Muscle layer of colon (tissue), 2 donors: Measurements from ENCODE around the gene DROSHA.
"Not testable (repeated sequence)": the region's sequence is repeated elsewhere in the genome, so short reads cannot be mapped to it uniquely, and the experiment has no call there.

Source experiments
- H3K27ac ChIP-seq: one replicate; pipeline ENCODE4 v1.7.0; 2013; ENCODE audit warnings: low read depth, mild to moderate bottlenecking, low read length, moderate library complexity
- H3K27me3 ChIP-seq, 2 donors: one replicate each; pipeline ENCODE4 v1.7.0; 2013; ENCODE audit warnings: low read length in 2 of 2, mild to moderate bottlenecking in 2 of 2; ENCODE audit not compliant: insufficient read depth in 2 of 2, control insufficient read depth in 1 of 2
- H3K36me3 ChIP-seq: one replicate; pipeline ENCODE4 v1.7.0; 2013; ENCODE audit warnings: mild to moderate bottlenecking, low read length; ENCODE audit not compliant: insufficient read depth
- H3K4me1 ChIP-seq: one replicate; pipeline ENCODE4 v1.7.0; 2013; ENCODE audit warnings: mild to moderate bottlenecking, low read length; ENCODE audit not compliant: insufficient read depth
- H3K4me3 ChIP-seq, 2 donors: one replicate each; pipeline ENCODE4 v1.7.0; 2013; ENCODE audit warnings: low read length in 2 of 2, low read depth in 1 of 2, mild to moderate bottlenecking in 1 of 2, moderate library complexity in 1 of 2
- H3K9ac ChIP-seq: one replicate; pipeline ENCODE4 v1.7.0; 2013; ENCODE audit warnings: low read length
- H3K9me3 ChIP-seq: one replicate; pipeline ENCODE4 v1.7.0; 2013; ENCODE audit warnings: mild to moderate bottlenecking, low read length
- donor health status: abdominal sarcoma.
- donor health status: Adenocarcinoma of cecum.

DROSHA gene

GRCh38 chr5:31531888-31532547 is at the start of gene DROSHA, which contains the start of gene C5orf22:
DROSHA (minus strand) TSS chr5:31532093; CDS start chr5:31529059, 3,034 bp downstream.
C5orf22 (plus strand) TSS chr5:31532301; CDS start chr5:31532393, 92 bp downstream.
- peak within 1 kb of the TSS; percentile 50 for H3K9ac ChIP-seq

GRCh38 chr5:31579558-31579957 is 47.7 kb upstream of the DROSHA start:
- H3K4me1 ChIP-seq = no peaks in the 10 kb centered on the region
- no peaks in the 10 kb centered on the region for H3K9me3 ChIP-seq
- no peak overlapping the region for H3K4me3 ChIP-seq
- H3K9ac ChIP-seq = no peak overlapping the region
- H3K27ac ChIP-seq = no peak overlapping the region
- no peaks in the 10 kb centered on the region for H3K27me3 ChIP-seq
- H3K36me3 ChIP-seq = no peaks in the 10 kb centered on the region

More at GRCh38 chr5:31531888-31532547, at the start of gene DROSHA, which contains the start of gene C5orf22:
- Histone ChIP-seq H3K4me3 (peak within 1 kb of the TSS; percentile 75 to 86), H3K36me3 (peaks cover 34% of the 10 kb centered on the region), H3K4me1 (peaks cover 22% of the 10 kb centered on the region), H3K27me3 (no peaks in the 10 kb centered on the region), H3K9me3 (no peaks in the 10 kb centered on the region), H3K27ac (peak within 1 kb of the TSS; percentile 71)

GRCh38 chr5:31577438-31577837 is 45.5 kb upstream of the DROSHA start:
- no peak overlapping the region for H3K27ac ChIP-seq
- no peaks in the 10 kb centered on the region for H3K36me3 ChIP-seq
- no peak overlapping the region for H3K9ac ChIP-seq
- no peaks in the 10 kb centered on the region for H3K27me3 ChIP-seq
- no peaks in the 10 kb centered on the region for H3K9me3 ChIP-seq
- no peaks in the 10 kb centered on the region for H3K4me1 ChIP-seq
- H3K4me3 ChIP-seq = no peak overlapping the region

- Histone ChIP-seq H3K36me3 (no peaks in the 10 kb centered on the region), H3K9me3 (no peaks in the 10 kb centered on the region), H3K4me3 (no peak overlapping the region), H3K27ac (no peak overlapping the region), H3K4me1 (no peaks in the 10 kb centered on the region), H3K27me3 (no peaks in the 10 kb centered on the region), H3K9ac (no peak overlapping the region)
These were observed 42.9 kb upstream of the DROSHA start for GRCh38 chr5:31574772-31575171.

- no peaks in the 10 kb centered on the region for H3K4me1 ChIP-seq
- no peaks in the 10 kb centered on the region for H3K36me3 ChIP-seq
- H3K4me3 ChIP-seq = no peak overlapping the region
- no peaks in the 10 kb centered on the region for H3K27me3 ChIP-seq
- no peak overlapping the region for H3K27ac ChIP-seq
- H3K9me3 ChIP-seq = no peaks in the 10 kb centered on the region
- no peak overlapping the region for H3K9ac ChIP-seq
These were observed 41.7 kb upstream of the DROSHA start for GRCh38 chr5:31573494-31574142.

- no peak overlapping the region for H3K27ac ChIP-seq
- no peak overlapping the region for H3K4me3 ChIP-seq
- no peaks in the 10 kb centered on the region for H3K9me3 ChIP-seq
- H3K9ac ChIP-seq = no peak overlapping the region
- no peaks in the 10 kb centered on the region for H3K27me3 ChIP-seq
- no peaks in the 10 kb centered on the region for H3K36me3 ChIP-seq
- H3K4me1 ChIP-seq = no peaks in the 10 kb centered on the region
These were observed 37.2 kb upstream of the DROSHA start for GRCh38 chr5:31569068-31569467.

GRCh38 chr5:31568302-31568835 is 36.5 kb upstream of the DROSHA start:
- H3K27ac ChIP-seq = no peak overlapping the region
- H3K4me1 ChIP-seq = peaks cover 2% of the 10 kb centered on the region
- no peaks in the 10 kb centered on the region for H3K9me3 ChIP-seq
- H3K36me3 ChIP-seq = no peaks in the 10 kb centered on the region
- H3K4me3 ChIP-seq = no peak overlapping the region
- H3K27me3 ChIP-seq = no peaks in the 10 kb centered on the region
- H3K9ac ChIP-seq = no peak overlapping the region

- not testable (repeated sequence) for H3K4me3 ChIP-seq, H3K9ac ChIP-seq, H3K27ac ChIP-seq, H3K36me3 ChIP-seq, H3K27me3 ChIP-seq, H3K9me3 ChIP-seq
- H3K4me1 ChIP-seq = peaks cover 16% of the 10 kb centered on the region
These were observed 34.5 kb upstream of the DROSHA start for GRCh38 chr5:31566362-31566761.

GRCh38 chr5:31563216-31563615 is 31.3 kb upstream of the DROSHA start:
- peaks cover 16% of the 10 kb centered on the region for H3K4me1 ChIP-seq
- no peaks in the 10 kb centered on the region for H3K27me3 ChIP-seq
- no peak overlapping the region for H3K27ac ChIP-seq
- no peaks in the 10 kb centered on the region for H3K36me3 ChIP-seq
- H3K9me3 ChIP-seq = no peaks in the 10 kb centered on the region
- no peak overlapping the region for H3K4me3 ChIP-seq
- no peak overlapping the region for H3K9ac ChIP-seq

GRCh38 chr5:31561946-31562345 is 30.1 kb upstream of the DROSHA start:
- H3K9ac ChIP-seq = no peak overlapping the region
- no peak overlapping the region for H3K4me3 ChIP-seq
- H3K4me1 ChIP-seq = peaks cover 16% of the 10 kb centered on the region
- H3K27ac ChIP-seq = no peak overlapping the region
- no peaks in the 10 kb centered on the region for H3K27me3 ChIP-seq
- H3K36me3 ChIP-seq = peaks cover 3% of the 10 kb centered on the region
- H3K9me3 ChIP-seq = no peaks in the 10 kb centered on the region

GRCh38 chr5:31559942-31560341 is 28.0 kb upstream of the DROSHA start:
- no peaks in the 10 kb centered on the region for H3K9me3 ChIP-seq
- no peaks in the 10 kb centered on the region for H3K27me3 ChIP-seq
- peaks cover 4% of the 10 kb centered on the region for H3K36me3 ChIP-seq
- peaks cover 16% of the 10 kb centered on the region for H3K4me1 ChIP-seq
- no peak overlapping the region for H3K4me3 ChIP-seq
- no peak overlapping the region for H3K27ac ChIP-seq
- H3K9ac ChIP-seq = no peak overlapping the region
